GM23338 (cell line): ENCODE measurements around the gene SPTB.

Experiments
- CREB1 ChIP-seq: fragments of 250-450 bp; sonication (Bioruptor Pico); IDR thresholded peaks from 2 replicates; pipeline ENCODE4 v1.5.0; 2020; ENCODE audit warnings: low read depth, mild to moderate bottlenecking, moderate library complexity
- CTCF ChIP-seq, 2 experiments: fragments of 200-600 bp in 1 of 2; sonication (generic) in 1 of 2; conservative IDR thresholded peaks; 2 replicates each; pipeline versions ENCODE4 v1.5.1 to v1.6.1; 2016 to 2017; ENCODE audit warnings: antibody characterized with exemption in 2 of 2, low read depth in 2 of 2, mild to moderate bottlenecking in 2 of 2, moderate library complexity in 1 of 2
- ETS1 ChIP-seq: IDR thresholded peaks from 2 replicates; pipeline ENCODE4 v1.6.1; 2016; ENCODE audit warnings: antibody characterized with exemption
- EZH2 ChIP-seq: fragments of 200-600 bp; sonication (generic); IDR thresholded peaks from one replicate; pipeline ENCODE4 v1.8.0; 2017; ENCODE audit warnings: antibody characterized with exemption, mild to moderate bottlenecking, low read depth; ENCODE audit not compliant: unreplicated experiment
- JUNB ChIP-seq: IDR thresholded peaks from one replicate; pipeline ENCODE4 v1.6.1; 2016; ENCODE audit warnings: antibody characterized with exemption; ENCODE audit not compliant: unreplicated experiment
- NANOG ChIP-seq: IDR thresholded peaks from 2 replicates; pipeline ENCODE4 v1.6.1; 2016; ENCODE audit warnings: antibody characterized with exemption, borderline replicate concordance
- POLR2AphosphoS5 ChIP-seq: IDR thresholded peaks from 2 replicates; pipeline ENCODE4 v1.6.1; 2016; ENCODE audit warnings: antibody characterized with exemption, low read depth
- REST ChIP-seq: IDR thresholded peaks from one replicate; pipeline ENCODE4 v1.6.1; 2018; ENCODE audit warnings: antibody characterized with exemption; ENCODE audit not compliant: unreplicated experiment
- ZNF114 ChIP-seq: fragments of 250-450 bp; sonication (Bioruptor Pico); IDR thresholded peaks from 2 replicates; pipeline ENCODE4 v1.5.0; 2020; ENCODE audit warnings: mild to moderate bottlenecking, moderate library complexity
- ZNF331 ChIP-seq: fragments of 250-450 bp; sonication (Bioruptor Pico); IDR thresholded peaks from 2 replicates; pipeline ENCODE4 v1.5.0; 2020; ENCODE audit warnings: low read depth, mild to moderate bottlenecking, moderate library complexity

- TF ChIP-seq CTCF (conservative IDR thresholded peaks at IDR 0.05; ENCODE audit: low read depth in 2 of 2), result no peak
- no peak for TF ChIP-seq EZH2
- no peak for TF ChIP-seq POLR2AphosphoS5
- TF ChIP-seq ZNF331 (CRISPR knock-in tag), result no peak
- TF ChIP-seq CREB1 (CRISPR knock-in tag), result no peak
- no peak for TF ChIP-seq ETS1
- no peak for TF ChIP-seq ZNF114 (CRISPR knock-in tag)
- TF ChIP-seq JUNB, result no peak
- TF ChIP-seq REST, result no peak
- TF ChIP-seq NANOG, result no peak
Measured at GRCh38 chr14:64817631-64818030, 62.1 kb downstream of the SPTB start.
